ENCODE data around the gene MYCBP2. TPM values are rescaled to one million over a fixed set of nuclear protein-coding genes. Genes with fewer than 3 reads are reported as not detected.

Gene MYCBP2
- total RNA-seq, 2 donors from 2014 or later: 41.2 to 42.6 TPM

- no peak for DNase-seq
- no peaks in the 10 kb centered on the region for H3K27me3 ChIP-seq
- no peak overlapping the region for H3K9ac ChIP-seq (ENCODE audit: low read depth in 2 of 2, low read length in 2 of 2)
- no peaks in the 10 kb centered on the region for H3K9me3 ChIP-seq
- no peak overlapping the region for H3K4me3 ChIP-seq
- no peaks in the 10 kb centered on the region for H3K36me3 ChIP-seq
- no peak for TF ChIP-seq CTCF (IDR thresholded peaks at IDR 0.05)
- no peak overlapping the region for H3K27ac ChIP-seq
- intact Hi-C loops (cut with DNase I): no loop called here
- no peaks in the 10 kb centered on the region for H3K4me1 ChIP-seq
Measured at GRCh38 chr13:77047649-77048343, 279.1 kb downstream of the MYCBP2 start.

GRCh38 chr13:77042566-77043177 is 284.2 kb downstream of the MYCBP2 start:
- Histone ChIP-seq H3K4me1 (no peaks in the 10 kb centered on the region), H3K36me3 (no peaks in the 10 kb centered on the region), H3K9ac (ENCODE audit: low read depth in 2 of 2, low read length in 2 of 2) (no peak overlapping the region), H3K27ac (no peak overlapping the region), H3K9me3 (no peaks in the 10 kb centered on the region), H3K4me3 (no peak overlapping the region), H3K27me3 (no peaks in the 10 kb centered on the region)
- no peak for DNase-seq
- no peak for TF ChIP-seq CTCF (IDR thresholded peaks at IDR 0.05)
- intact Hi-C loops (cut with DNase I): no loop called here

GRCh38 chr13:77040835-77041234 is 286.1 kb downstream of the MYCBP2 start:
- Histone ChIP-seq H3K36me3 (no peaks in the 10 kb centered on the region), H3K4me1 (no peaks in the 10 kb centered on the region), H3K9ac (ENCODE audit: low read depth in 2 of 2, low read length in 2 of 2) (no peak overlapping the region), H3K4me3 (no peak overlapping the region), H3K9me3 (no peaks in the 10 kb centered on the region), H3K27ac (no peak overlapping the region), H3K27me3 (no peaks in the 10 kb centered on the region)
- intact Hi-C loops (cut with DNase I): no loop called here
- TF ChIP-seq CTCF (IDR thresholded peaks at IDR 0.05): no peak
- no peak for DNase-seq

- Histone ChIP-seq H3K9me3 (no peaks in the 10 kb centered on the region), H3K27me3 (no peaks in the 10 kb centered on the region), H3K9ac (ENCODE audit: low read depth in 2 of 2, low read length in 2 of 2) (no peak overlapping the region), H3K4me3 (no peak overlapping the region), H3K27ac (no peak overlapping the region), H3K4me1 (no peaks in the 10 kb centered on the region), H3K36me3 (no peaks in the 10 kb centered on the region)
- no peak for DNase-seq
- TF ChIP-seq CTCF (IDR thresholded peaks at IDR 0.05): no peak
- intact Hi-C loops (cut with DNase I): no loop called here
Measured at GRCh38 chr13:77040076-77040475, 286.8 kb downstream of the MYCBP2 start.

GRCh38 chr13:77038907-77039480 is 287.9 kb downstream of the MYCBP2 start:
- Histone ChIP-seq H3K36me3 (no peaks in the 10 kb centered on the region), H3K4me3 (no peak overlapping the region), H3K4me1 (no peaks in the 10 kb centered on the region), H3K27ac (no peak overlapping the region), H3K9me3 (no peaks in the 10 kb centered on the region), H3K27me3 (no peaks in the 10 kb centered on the region), H3K9ac (ENCODE audit: low read depth in 2 of 2, low read length in 2 of 2) (no peak overlapping the region)
- no peak for DNase-seq
- no peak for TF ChIP-seq CTCF (IDR thresholded peaks at IDR 0.05)
- intact Hi-C loops (cut with DNase I): no loop called here

All from colonic mucosa (tissue), 4 donors.